T-helper 9 cell (primary cell): ENCODE data around the gene HTR7.
A peak's percentile ranks its signal among the peaks of the same experiment; 100 is the strongest.
"Not testable (repeated sequence)": the region's sequence is repeated elsewhere in the genome, so short reads cannot be mapped to it uniquely, and the experiment has no call there.

ENCODE experiments used
- DNase-seq: peaks from one replicate; pipeline ENCODE4 v3.0.0-alpha.2; 2020

The HTR7 gene

GRCh38 chr10:90856964-90857634, 740 bp downstream of the HTR7 start:
- DNase-seq: peak; percentile 6

GRCh38 chr10:90856261-90856660, 1.6 kb downstream of the HTR7 start:
- DNase-seq: no peak

GRCh38 chr10:90855126-90855525, 2.7 kb downstream of the HTR7 start:
- no peak for DNase-seq

- DNase-seq: no peak
Observed at GRCh38 chr10:90849956-90850749, 7.7 kb downstream of the HTR7 start.

GRCh38 chr10:90847436-90847835, 10.4 kb downstream of the HTR7 start:
- DNase-seq: no peak

- no peak for DNase-seq
Observed at GRCh38 chr10:90846746-90847145, 11.1 kb downstream of the HTR7 start.

GRCh38 chr10:90845726-90846125, 12.1 kb downstream of the HTR7 start:
- no peak for DNase-seq

- DNase-seq: no peak
Observed at GRCh38 chr10:90842725-90843124, 15.1 kb downstream of the HTR7 start.

- no peak for DNase-seq
Observed at GRCh38 chr10:90837486-90837885, 20.4 kb downstream of the HTR7 start.

- no peak for DNase-seq
Observed at GRCh38 chr10:90834326-90834725, 23.5 kb downstream of the HTR7 start.

GRCh38 chr10:90832111-90832510, 25.7 kb downstream of the HTR7 start:
- DNase-seq: no peak

GRCh38 chr10:90822508-90822907, 35.3 kb downstream of the HTR7 start:
- no peak for DNase-seq

GRCh38 chr10:90821864-90822263, 36.0 kb downstream of the HTR7 start:
- not testable (repeated sequence) for DNase-seq

GRCh38 chr10:90819911-90820310, 37.9 kb downstream of the HTR7 start:
- DNase-seq: no peak

- no peak for DNase-seq
Observed at GRCh38 chr10:90818736-90819135, 39.1 kb downstream of the HTR7 start.

GRCh38 chr10:90817128-90817889, 40.5 kb downstream of the HTR7 start:
- no peak for DNase-seq

- no peak for DNase-seq
Observed at GRCh38 chr10:90816466-90816865, 41.4 kb downstream of the HTR7 start.

GRCh38 chr10:90813594-90814365, 44.1 kb downstream of the HTR7 start:
- no peak for DNase-seq

GRCh38 chr10:90807106-90807505, 50.7 kb downstream of the HTR7 start:
- not testable (repeated sequence) for DNase-seq

- DNase-seq: no peak
Observed at GRCh38 chr10:90806677-90807076, 51.2 kb downstream of the HTR7 start.

- DNase-seq: no peak
Observed at GRCh38 chr10:90805206-90805605, 52.6 kb downstream of the HTR7 start.

- no peak for DNase-seq
Observed at GRCh38 chr10:90804354-90804753, 53.5 kb downstream of the HTR7 start.

- DNase-seq: no peak
Observed at GRCh38 chr10:90801608-90802007, 56.2 kb downstream of the HTR7 start.
